ENCODE results near the gene CLEC16A.

DNA sequence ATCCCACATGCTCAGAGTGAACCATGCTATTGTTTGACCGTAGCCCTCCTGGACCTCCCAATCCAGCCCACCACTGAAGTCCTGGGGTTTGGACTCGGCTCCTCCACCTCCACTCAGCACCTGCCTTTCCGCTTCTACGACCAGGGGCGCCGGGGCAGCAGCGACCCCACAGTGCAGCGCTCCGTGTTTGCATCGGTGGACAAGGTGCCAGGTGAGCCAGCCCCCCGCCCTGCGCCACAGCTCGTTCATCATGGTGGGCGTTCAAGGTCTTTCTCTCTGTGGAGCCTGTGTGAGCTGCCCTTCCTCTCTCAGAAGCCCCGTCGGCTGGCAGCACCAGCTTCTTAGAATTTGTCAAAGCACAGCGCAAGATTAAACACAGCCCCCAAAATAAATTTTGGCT, 181.6 kb downstream of the CLEC16A start:
- TF ChIP-seq, protein P1, sequence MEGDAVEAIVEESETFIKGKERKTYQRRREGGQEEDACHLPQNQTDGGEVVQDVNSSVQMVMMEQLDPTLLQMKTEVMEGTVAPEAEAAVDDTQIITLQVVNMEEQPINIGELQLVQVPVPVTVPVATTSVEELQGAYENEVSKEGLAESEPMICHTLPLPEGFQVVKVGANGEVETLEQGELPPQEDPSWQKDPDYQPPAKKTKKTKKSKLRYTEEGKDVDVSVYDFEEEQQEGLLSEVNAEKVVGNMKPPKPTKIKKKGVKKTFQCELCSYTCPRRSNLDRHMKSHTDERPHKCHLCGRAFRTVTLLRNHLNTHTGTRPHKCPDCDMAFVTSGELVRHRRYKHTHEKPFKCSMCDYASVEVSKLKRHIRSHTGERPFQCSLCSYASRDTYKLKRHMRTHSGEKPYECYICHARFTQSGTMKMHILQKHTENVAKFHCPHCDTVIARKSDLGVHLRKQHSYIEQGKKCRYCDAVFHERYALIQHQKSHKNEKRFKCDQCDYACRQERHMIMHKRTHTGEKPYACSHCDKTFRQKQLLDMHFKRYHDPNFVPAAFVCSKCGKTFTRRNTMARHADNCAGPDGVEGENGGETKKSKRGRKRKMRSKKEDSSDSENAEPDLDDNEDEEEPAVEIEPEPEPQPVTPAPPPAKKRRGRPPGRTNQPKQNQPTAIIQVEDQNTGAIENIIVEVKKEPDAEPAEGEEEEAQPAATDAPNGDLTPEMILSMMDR (IDR thresholded peaks at IDR 0.05), result no peak
- no peak for TF ChIP-seq POLR2A (IDR thresholded peaks at IDR 0.05)
